OCI-LY3 (cell line): ENCODE results near the gene TSN.
A peak's percentile ranks its signal among the peaks of the same experiment; 100 is the strongest.

Source experiments
- H2AFZ ChIP-seq: fragments of 200-600, 300-600 bp; shearing (Covaris generic); 2 replicates; pipeline ENCODE4 v1.6.0; 2014; ENCODE audit warnings: antibody characterized with exemption, low read depth, low read length
- H3K27ac ChIP-seq: fragments of 200-600, 300-600 bp; sonication (generic); 2 replicates; pipeline ENCODE4 v1.5.1; 2014; ENCODE audit warnings: mild to moderate bottlenecking, low read length, moderate library complexity, mixed read lengths
- H3K27me3 ChIP-seq: fragments of 200-600, 300-600 bp; sonication (generic); 2 replicates; pipeline ENCODE4 v1.6.1; 2014; ENCODE audit warnings: low read depth, low read length, mixed read lengths
- H3K36me3 ChIP-seq: fragments of 200-600, 300-600 bp; sonication (generic); replicated peaks from 2 replicates; pipeline ENCODE3; 2014; ENCODE audit warnings: low read depth, low read length, mixed read lengths
- H3K4me1 ChIP-seq: fragments of 300-600, 200-600 bp; sonication (generic); 2 replicates; pipeline ENCODE4 v1.6.1; 2014; ENCODE audit warnings: low read length, mixed read lengths
- H3K4me2 ChIP-seq: fragments of 200-600, 300-600 bp; sonication (generic); 2 replicates; pipeline ENCODE4 v1.6.1; 2014; ENCODE audit warnings: low read length, mixed read lengths
- H3K4me3 ChIP-seq: fragments of 300-600, 200-600 bp; sonication (generic); 2 replicates; pipeline ENCODE4 v1.5.1; 2014; ENCODE audit warnings: antibody characterized with exemption, mild to moderate bottlenecking, low read length, moderate library complexity
- H3K79me2 ChIP-seq: fragments of 300-600, 200-600 bp; shearing (Covaris generic); 2 replicates; pipeline ENCODE4 v1.6.1; 2014; ENCODE audit warnings: mild to moderate bottlenecking, low read length, mixed read lengths
- H3K9ac ChIP-seq: fragments of 300-600, 200-600 bp; shearing (Covaris generic); 2 replicates; pipeline ENCODE4 v1.6.0; 2014; ENCODE audit warnings: mild to moderate bottlenecking, low read length, moderate library complexity
- H3K9me3 ChIP-seq: fragments of 200-600, 300-600 bp; shearing (Covaris generic); 2 replicates; pipeline ENCODE4 v1.6.1; 2014; ENCODE audit warnings: low read length, mixed read lengths; ENCODE audit not compliant: insufficient read depth
- H4K20me1 ChIP-seq: fragments of 200-600, 300-600 bp; sonication (generic); 2 replicates; pipeline ENCODE4 v1.6.1; 2016; ENCODE audit warnings: low read length, mixed read lengths; ENCODE audit not compliant: insufficient read depth
- EZH2phosphoT487 ChIP-seq: fragments of 200-600 bp; shearing (Covaris generic); IDR thresholded peaks from 2 replicates; pipeline ENCODE4 v1.6.1; 2018; ENCODE audit warnings: antibody characterized with exemption, mixed run types, low read depth
- TF ChIP-seq, protein P1 (sequence below): fragments of 200-600, 300-600 bp; sonication (generic); IDR thresholded peaks from 2 replicates; pipeline ENCODE4 v1.5.1; 2014; ENCODE audit warnings: antibody characterized with exemption, low read length, low read depth

The TSN gene

DNA sequence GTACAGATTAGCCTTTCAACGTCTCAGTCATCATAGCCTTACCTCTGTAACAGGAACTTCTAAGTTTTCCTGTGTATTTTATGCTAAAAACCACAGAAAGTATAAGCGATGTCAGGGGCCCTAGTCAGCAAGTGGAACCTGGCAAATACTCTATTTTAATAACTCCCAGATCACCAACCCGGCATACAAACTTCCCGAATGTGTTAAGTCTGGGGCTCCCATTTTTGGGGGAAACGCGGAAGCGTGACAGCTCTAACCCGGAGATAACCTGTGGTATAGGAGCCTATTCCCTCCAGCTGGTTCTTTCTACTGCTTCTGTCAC lies 19.4 kb upstream of the TSN start:
- Histone ChIP-seq H3K27ac (peak overlapping the region; percentile 61), H3K9me3 (no peaks in the 10 kb centered on the region), H3K36me3 (peaks cover 28% of the 10 kb centered on the region), H3K27me3 (no peaks in the 10 kb centered on the region), H2AFZ (no peak overlapping the region), H3K9ac (peak overlapping the region; percentile 84), H4K20me1 (peaks cover 9% of the 10 kb centered on the region; the same call in 1 of the 2 replicates), H3K4me2 (peak overlapping the region; percentile 83), H3K4me1 (peaks cover 13% of the 10 kb centered on the region), H3K4me3 (peak overlapping the region; percentile 85), H3K79me2 (peaks cover 50% of the 10 kb centered on the region)
- TF ChIP-seq, protein P1, sequence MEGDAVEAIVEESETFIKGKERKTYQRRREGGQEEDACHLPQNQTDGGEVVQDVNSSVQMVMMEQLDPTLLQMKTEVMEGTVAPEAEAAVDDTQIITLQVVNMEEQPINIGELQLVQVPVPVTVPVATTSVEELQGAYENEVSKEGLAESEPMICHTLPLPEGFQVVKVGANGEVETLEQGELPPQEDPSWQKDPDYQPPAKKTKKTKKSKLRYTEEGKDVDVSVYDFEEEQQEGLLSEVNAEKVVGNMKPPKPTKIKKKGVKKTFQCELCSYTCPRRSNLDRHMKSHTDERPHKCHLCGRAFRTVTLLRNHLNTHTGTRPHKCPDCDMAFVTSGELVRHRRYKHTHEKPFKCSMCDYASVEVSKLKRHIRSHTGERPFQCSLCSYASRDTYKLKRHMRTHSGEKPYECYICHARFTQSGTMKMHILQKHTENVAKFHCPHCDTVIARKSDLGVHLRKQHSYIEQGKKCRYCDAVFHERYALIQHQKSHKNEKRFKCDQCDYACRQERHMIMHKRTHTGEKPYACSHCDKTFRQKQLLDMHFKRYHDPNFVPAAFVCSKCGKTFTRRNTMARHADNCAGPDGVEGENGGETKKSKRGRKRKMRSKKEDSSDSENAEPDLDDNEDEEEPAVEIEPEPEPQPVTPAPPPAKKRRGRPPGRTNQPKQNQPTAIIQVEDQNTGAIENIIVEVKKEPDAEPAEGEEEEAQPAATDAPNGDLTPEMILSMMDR = no peak
- TF ChIP-seq EZH2phosphoT487 = no peak

GRCh38 chr2:121736462-121737336 lies 18.8 kb upstream of the TSN start, which contains the start of gene NIFK:
Gene NIFK (minus strand): TSS chr2:121736875. CDS start chr2:121736850, 25 bp downstream.
- no peaks in the 10 kb centered on the region for H3K27me3 ChIP-seq
- H3K27ac ChIP-seq = peak within 1 kb of the TSS; percentile 61

DNA sequence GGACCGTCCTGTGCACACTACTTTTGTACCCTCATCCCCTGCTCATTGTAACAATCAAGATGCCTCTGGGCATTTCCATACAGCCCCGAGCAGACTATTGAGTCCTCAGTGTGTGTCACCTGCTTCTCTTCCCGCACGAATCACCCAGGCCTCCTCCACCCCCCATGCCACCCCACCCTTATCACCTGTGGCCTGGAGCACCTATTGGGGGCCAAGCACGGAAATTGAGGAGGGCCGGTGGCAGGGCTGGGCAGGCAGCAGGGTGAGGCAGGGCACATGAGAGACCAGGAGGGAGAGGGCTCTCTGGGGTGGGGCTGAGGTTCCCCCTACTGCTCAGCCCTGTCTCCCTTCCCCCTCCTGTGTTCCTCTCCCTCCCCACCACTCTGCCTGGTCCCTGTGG lies 14.5 kb upstream of the TSN start:
- Histone ChIP-seq H3K9ac (no peak overlapping the region), H2AFZ (no peak overlapping the region), H3K4me1 (peaks cover 5% of the 10 kb centered on the region; the same call in 1 of the 2 replicates), H3K9me3 (no peaks in the 10 kb centered on the region), H3K27me3 (no peaks in the 10 kb centered on the region), H3K4me2 (no peak overlapping the region), H3K27ac (no peak overlapping the region), H3K36me3 (no peaks in the 10 kb centered on the region), H3K79me2 (peaks cover 8% of the 10 kb centered on the region), H4K20me1 (no peaks in the 10 kb centered on the region), H3K4me3 (no peak overlapping the region)
- TF ChIP-seq, protein P1 = no peak
- TF ChIP-seq EZH2phosphoT487 = no peak

More at GRCh38 chr2:121736462-121737336, 18.8 kb upstream of the TSN start, which contains the start of gene NIFK:
- TF ChIP-seq EZH2phosphoT487 = no peak
- TF ChIP-seq, protein P1 = no peak
- Histone ChIP-seq H3K36me3 (peaks cover 22% of the 10 kb centered on the region), H3K9me3 (no peaks in the 10 kb centered on the region), H3K4me3 (peak within 1 kb of the TSS; percentile 85), H3K4me1 (peaks cover 13% of the 10 kb centered on the region), H3K9ac (peak within 1 kb of the TSS; percentile 84), H2AFZ (peak within 1 kb of the TSS; percentile 35; the same call in 1 of the 2 replicates), H4K20me1 (peaks cover 9% of the 10 kb centered on the region; the same call in 1 of the 2 replicates), H3K79me2 (peaks cover 44% of the 10 kb centered on the region), H3K4me2 (peak within 1 kb of the TSS; percentile 83)

GRCh38 chr2:121741450-121741849 lies 14.0 kb upstream of the TSN start:
- Histone ChIP-seq H3K4me3 (no peak overlapping the region), H3K4me1 (peaks cover 5% of the 10 kb centered on the region; the same call in 1 of the 2 replicates), H3K9ac (no peak overlapping the region), H3K27ac (no peak overlapping the region), H4K20me1 (no peaks in the 10 kb centered on the region), H3K79me2 (peaks cover 3% of the 10 kb centered on the region), H3K4me2 (no peak overlapping the region), H3K9me3 (no peaks in the 10 kb centered on the region), H3K27me3 (no peaks in the 10 kb centered on the region), H3K36me3 (no peaks in the 10 kb centered on the region), H2AFZ (no peak overlapping the region)
- TF ChIP-seq, protein P1 = no peak
- TF ChIP-seq EZH2phosphoT487 = no peak
